H1 (cell line): Measurements from ENCODE around the gene MCC. TPM values are rescaled to one million over a fixed set of nuclear protein-coding genes. Genes with fewer than 3 reads are reported as not detected.

Experiments used
- CTCF ChIA-PET: fragments of 300-600 bp; sonication (Branson Sonifier 250); formaldehyde crosslinking; loops from one replicate; lab custom pipeline; 2021; ENCODE audit not compliant: partially characterized antibody; lab: Charles Lee
- POLR2A ChIA-PET: fragments of 300-600 bp; sonication (Branson Sonifier 250); formaldehyde crosslinking; loops from one replicate; lab custom pipeline; 2021; ENCODE audit warnings: inconsistent platforms; ENCODE audit not compliant: partially characterized antibody; lab: Charles Lee
- DNase-seq, 2 experiments: peaks; one replicate each; pipeline versions ENCODE4 v3.0.0 to v3.0.0-alpha.2; 2010 to 2022; ENCODE audit warnings: low spot score in 2 of 2, low read depth in 1 of 2, mixed read lengths in 1 of 2
- FAIRE-seq: peaks from 2 replicates; lab custom pipeline; 2011; peaks lifted over from hg19 to GRCh38; lab: Jason Lieb, UNC
- H2AFZ ChIP-seq: 2 replicates; pipeline ENCODE4 v1.8.1; 2012; ENCODE audit warnings: low read length, inconsistent platforms
- H2AK5ac ChIP-seq: 2 replicates; pipeline ENCODE4 v1.6.1; 2013; ENCODE audit warnings: low read depth, low read length
- H2BK120ac ChIP-seq: replicated peaks from 2 replicates; pipeline ENCODE3; 2013; ENCODE audit warnings: low read depth, low read length, inconsistent platforms
- H2BK12ac ChIP-seq: 2 replicates; pipeline ENCODE4 v1.6.1; 2013; ENCODE audit warnings: low read depth, low read length
- H2BK15ac ChIP-seq: 2 replicates; pipeline ENCODE4 v1.6.1; 2013; ENCODE audit warnings: low read length
- H2BK20ac ChIP-seq: 2 replicates; pipeline ENCODE4 v1.6.1; 2013; ENCODE audit warnings: low read length
- H2BK5ac ChIP-seq: 2 replicates; pipeline ENCODE4 v1.6.1; 2013; ENCODE audit warnings: low read depth, low read length
- H3K14ac ChIP-seq: 2 replicates; pipeline ENCODE4 v1.6.1; 2013; ENCODE audit warnings: inconsistent platforms; ENCODE audit not compliant: insufficient read length
- H3K18ac ChIP-seq: 2 replicates; pipeline ENCODE4 v1.6.1; 2013; ENCODE audit warnings: low read length; ENCODE audit errors: extremely low read depth
- H3K23ac ChIP-seq: 2 replicates; pipeline ENCODE4 v1.6.1; 2013; ENCODE audit warnings: inconsistent platforms; ENCODE audit not compliant: insufficient read length
- H3K23me2 ChIP-seq: 2 replicates; pipeline ENCODE4 v1.6.1; 2013; ENCODE audit warnings: low read depth, low read length
- H3K27ac ChIP-seq: 2 replicates; pipeline ENCODE4 v1.6.1; 2011; ENCODE audit warnings: low read depth, low read length, inconsistent platforms
- H3K27me3 ChIP-seq, 4 experiments: replicated peaks in 1 of 4; 1 replicate in 1 of 4; 2 replicates in 3 of 4; pipeline versions ENCODE4 v1.6.1 to v1.8.1; 2011 to 2013; ENCODE audit warnings: low read length in 3 of 4, mild to moderate bottlenecking in 3 of 4, inconsistent platforms in 2 of 4, mixed read lengths in 2 of 4, moderate library complexity in 1 of 4; ENCODE audit not compliant: control insufficient read depth in 3 of 4, insufficient read depth in 3 of 4; ENCODE audit errors: extremely low read depth in 1 of 4
- H3K36me3 ChIP-seq, 4 experiments: 2 replicates each; pipeline versions ENCODE4 v1.6.1 to v1.8.1; 2011 to 2013; ENCODE audit warnings: mild to moderate bottlenecking in 4 of 4, low read length in 3 of 4, moderate library complexity in 2 of 4, control low read depth in 1 of 4, inconsistent platforms in 1 of 4; ENCODE audit not compliant: insufficient read depth in 4 of 4, control insufficient read depth in 2 of 4
- H3K4ac ChIP-seq: replicated peaks from 2 replicates; pipeline ENCODE3; 2013; ENCODE audit warnings: low read length, low read depth, mixed read lengths, inconsistent platforms; ENCODE audit not compliant: insufficient read length
- H3K4me1 ChIP-seq, 4 experiments: replicated peaks in 1 of 4; 1 replicate in 1 of 4; 2 replicates in 3 of 4; pipeline versions ENCODE4 v1.6.1 to v1.8.1; 2011 to 2013; ENCODE audit warnings: low read length in 3 of 4, inconsistent platforms in 2 of 4, mixed read lengths in 1 of 4; ENCODE audit not compliant: insufficient read depth in 4 of 4, control insufficient read depth in 3 of 4
- H3K4me2 ChIP-seq, 2 experiments: 2 replicates each; pipeline versions ENCODE4 v1.6.1 to v1.8.1; 2011 to 2013; ENCODE audit warnings: low read depth in 2 of 2, low read length in 2 of 2, control low read depth in 1 of 2, inconsistent platforms in 1 of 2, mild to moderate bottlenecking in 1 of 2; ENCODE audit not compliant: insufficient read depth in 1 of 2
- H3K4me3 ChIP-seq, 4 experiments: fragments of 200-600, 300-600 bp in 1 of 4; sonication (generic), shearing (Covaris generic), sonication (Bioruptor Twin) in 1 of 4; 2 replicates each; pipeline versions ENCODE4 v1.5.1 to v1.8.1; 2011 to 2016; ENCODE audit warnings: low read length in 4 of 4, low read depth in 3 of 4, control low read depth in 2 of 4, inconsistent platforms in 2 of 4, mild to moderate bottlenecking in 2 of 4, mixed read lengths in 1 of 4, moderate library complexity in 1 of 4; ENCODE audit not compliant: insufficient read depth in 2 of 4; ENCODE audit errors: extremely low read depth in 1 of 4
- H3K56ac ChIP-seq: replicated peaks from 2 replicates; pipeline ENCODE3; 2013; ENCODE audit warnings: low read depth, mild to moderate bottlenecking, mixed read lengths, low read length, inconsistent platforms; ENCODE audit not compliant: insufficient read length
- H3K79me1 ChIP-seq: 2 replicates; pipeline ENCODE4 v1.6.1; 2013; ENCODE audit warnings: low read depth, low read length, control low read depth
- H3K79me2 ChIP-seq, 2 experiments: 2 replicates each; pipeline versions ENCODE4 v1.6.1 to v1.8.1; 2012 to 2013; ENCODE audit warnings: low read length in 2 of 2, mild to moderate bottlenecking in 2 of 2, inconsistent platforms in 1 of 2; ENCODE audit not compliant: insufficient read depth in 2 of 2, control insufficient read depth in 1 of 2
- H3K9ac ChIP-seq, 4 experiments: replicated peaks in 1 of 4; 1 replicate in 1 of 4; 2 replicates in 3 of 4; pipeline versions ENCODE4 v1.6.1 to v1.8.1; 2011 to 2013; ENCODE audit warnings: low read depth in 3 of 4, low read length in 3 of 4, control low read depth in 2 of 4, mild to moderate bottlenecking in 2 of 4, moderate library complexity in 2 of 4, inconsistent platforms in 1 of 4; ENCODE audit errors: extremely low read depth in 1 of 4
- H3K9me3 ChIP-seq, 2 experiments: 2 replicates each; pipeline versions ENCODE4 v1.6.1 to v1.8.1; 2012 to 2013; ENCODE audit warnings: mild to moderate bottlenecking in 2 of 2, moderate library complexity in 2 of 2, control low read depth in 1 of 2, inconsistent platforms in 1 of 2, low read depth in 1 of 2, low read length in 1 of 2, mixed read lengths in 1 of 2; ENCODE audit not compliant: insufficient read depth in 2 of 2
- H4K20me1 ChIP-seq, 2 experiments: replicated peaks in 1 of 2; 2 replicates each; pipeline versions ENCODE3 to v1.8.1; 2011 to 2013; ENCODE audit warnings: inconsistent platforms in 2 of 2, low read length in 2 of 2, mild to moderate bottlenecking in 1 of 2; ENCODE audit not compliant: insufficient read depth in 2 of 2, control insufficient read depth in 1 of 2
- H4K5ac ChIP-seq: 2 replicates; pipeline ENCODE4 v1.6.1; 2013; ENCODE audit warnings: low read length, low read depth, mixed read lengths, inconsistent platforms; ENCODE audit not compliant: insufficient read length
- H4K8ac ChIP-seq: 2 replicates; pipeline ENCODE4 v1.8.0; 2013; ENCODE audit warnings: mild to moderate bottlenecking, moderate library complexity, low read length, inconsistent platforms; ENCODE audit not compliant: insufficient read depth; ENCODE audit errors: extremely low read depth
- H4K91ac ChIP-seq: replicated peaks from 2 replicates; pipeline ENCODE3; 2013; ENCODE audit warnings: low read length, mixed read lengths, inconsistent platforms; ENCODE audit not compliant: insufficient read length
- CHD1 ChIP-seq: IDR thresholded peaks from 2 replicates; pipeline ENCODE4 v1.6.1; 2012; ENCODE audit warnings: low read depth, low read length, improper control_type of control experiment
- CHD2 ChIP-seq: IDR thresholded peaks from 2 replicates; pipeline ENCODE4 v1.6.1; 2012; ENCODE audit warnings: low read length, improper control_type of control experiment
- FOSL1 ChIP-seq: IDR thresholded peaks from 2 replicates; pipeline ENCODE4 v1.6.1; 2011; ENCODE audit warnings: mild to moderate bottlenecking, low read depth, low read length, moderate library complexity; ENCODE audit not compliant: insufficient read depth
- JUND ChIP-seq: IDR thresholded peaks from 2 replicates; pipeline ENCODE4 v1.6.1; 2011; ENCODE audit warnings: mild to moderate bottlenecking, improper control_type of control experiment, low read length
- KDM5A ChIP-seq: fragments of 200-600 bp; IDR thresholded peaks from 2 replicates; pipeline ENCODE4 v1.7.1; 2012; ENCODE audit warnings: mild to moderate bottlenecking, low read length, inconsistent platforms, mixed read lengths
- POLR2A ChIP-seq, 2 experiments: IDR thresholded peaks; 1 replicate in 1 of 2; 2 replicates in 1 of 2; pipeline ENCODE4 v1.6.1; 2011; ENCODE audit warnings: low read depth in 2 of 2, low read length in 2 of 2, mild to moderate bottlenecking in 2 of 2; ENCODE audit errors: control extremely low read depth in 1 of 2
- SAP30 ChIP-seq: fragments of 300-600 bp; sonication (generic); IDR thresholded peaks from 2 replicates; pipeline ENCODE4 v1.7.1; 2012; ENCODE audit warnings: low read length, moderate library complexity, mild to moderate bottlenecking, inconsistent platforms; ENCODE audit not compliant: insufficient read depth, insufficient replicate concordance
- SP2 ChIP-seq: IDR thresholded peaks from 2 replicates; pipeline ENCODE4 v1.6.1; 2012; ENCODE audit warnings: mild to moderate bottlenecking, low read length, inconsistent platforms
- WGBS, 2 experiments: shearing (Covaris generic) in 1 of 2; methylation state at CpG; one replicate each; pipeline versions ENCODE4 v1.1.6 to v1.1.7; 2013 to 2015; ENCODE audit warnings: low lambda C conversion rate in 2 of 2, mixed read lengths in 2 of 2, inconsistent platforms in 1 of 2, low coverage in 1 of 2, missing lambda C conversion rate in 1 of 2; ENCODE audit not compliant: insufficient replicate concordance in 2 of 2, insufficient coverage in 1 of 2, insufficient read length in 1 of 2; ENCODE audit errors: extremely low coverage in 1 of 2, missing lambda C conversion rate in 1 of 2; 5-methylcytosine and 5-hydroxymethylcytosine counted together
- polyA plus RNA-seq, 7 experiments: library from polyadenylated mRNA; depleted of rRNA in 3 of 7; stranded (reverse) in 5 of 7; unstranded in 2 of 7; fragments of >200 nt in 5 of 7; fragments of 200-250 nt in 2 of 7; gene quantifications; 1 replicate in 5 of 7; 2 replicates in 1 of 7; 4 replicates in 1 of 7; pipeline versions ENCODE4 v1.2.1 to v1.2.3, GENCODE V29; 2011 to 2013; ENCODE audit warnings: missing spikeins in 2 of 7, mixed read lengths in 2 of 7
- total RNA-seq: library from RNA; stranded (reverse); fragmentation: NEBNext Ultra II Directional; extraction: Animal tissue kit (Norgen Biotek cat#: 25700); gene quantifications from 2 replicates; pipeline ENCODE4 v1.2.1, GENCODE V29; 2021
- TF ChIP-seq, protein P1 (sequence below): IDR thresholded peaks from 2 replicates; pipeline ENCODE4 v1.6.1; 2011; ENCODE audit warnings: low read length, improper control_type of control experiment

Gene MCC
- total and polyA plus RNA-seq, 2 of the 8 experiments (the other 6 are each of a cell fraction or from before 2014, with no cell fraction given): 2.6 to 18.3 TPM

DNA sequence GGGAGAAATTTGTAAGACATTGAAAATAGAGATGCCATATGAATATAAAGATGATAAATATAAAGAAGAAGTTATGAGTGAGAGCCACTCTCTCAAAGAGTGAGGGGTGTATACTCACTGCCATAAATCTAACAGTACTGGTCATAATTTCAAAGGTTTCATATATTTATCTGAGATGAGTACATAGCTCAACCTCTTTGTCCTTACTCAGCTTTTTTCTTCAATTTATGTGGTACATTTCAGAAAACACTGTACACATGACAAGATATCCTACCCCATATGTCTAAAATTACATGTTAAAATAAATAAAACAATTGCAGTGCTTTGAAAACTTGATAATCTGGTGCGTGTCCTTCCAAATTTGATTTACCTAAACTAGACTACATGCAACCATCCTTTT, 5.2 kb upstream of the MCC start:
- Histone ChIP-seq H3K23ac (no peak overlapping the region), H2BK20ac (no peak overlapping the region), H3K56ac (no peak overlapping the region), H3K27me3 (peaks cover 0 to 10% (median 8%) of the 10 kb centered on the region in 4 experiments; a peak in 5 of 7 replicates), H3K9me3 (peaks cover 21 to 23% of the 10 kb centered on the region in 2 experiments), H3K9ac (no peak overlapping the region), H4K91ac (no peak overlapping the region), H3K27ac (no peak overlapping the region), H3K36me3 (no peaks in the 10 kb centered on the region), H4K8ac (no peak overlapping the region), H3K4me2 (no peak overlapping the region), H2AK5ac (no peak overlapping the region), H3K4me3 (no peak overlapping the region), H3K23me2 (peaks cover 1% of the 10 kb centered on the region; the same call in 1 of the 2 replicates), H3K79me2 (no peaks in the 10 kb centered on the region), H4K20me1 (no peaks in the 10 kb centered on the region), H4K5ac (no peak overlapping the region), H3K79me1 (no peaks in the 10 kb centered on the region), H2BK15ac (no peak overlapping the region), H3K4ac (no peak overlapping the region), H3K18ac (no peak overlapping the region), H2AFZ (no peak overlapping the region), H3K14ac (no peak overlapping the region), H2BK5ac (no peak overlapping the region), H2BK12ac (no peak overlapping the region), H2BK120ac (no peak overlapping the region), H3K4me1 (peaks cover 0 to 4% (median 0%) of the 10 kb centered on the region in 4 experiments; a peak in 1 of 7 replicates)
- ChIA-PET CTCF (interaction anchor here (1.0 to 2.1 kb wide), 3 partner anchors 9 to 153 kb away, joined by 3 to 8 read pairs (median 4); no protein-coding TSS in a partner anchor), POLR2A (no interaction called here)
- FAIRE-seq: no peak
- DNase-seq: no peak
- TF ChIP-seq KDM5A (no peak), POLR2A (IDR thresholded peaks at IDR 0.05; ENCODE audit: control extremely low read depth in 1 of 2, low read depth in 2 of 2, low read length in 2 of 2) (no peak), SAP30 (no peak), JUND (no peak), CHD2 (no peak), FOSL1 (no peak), SP2 (no peak), CHD1 (no peak)
- TF ChIP-seq, protein P1, sequence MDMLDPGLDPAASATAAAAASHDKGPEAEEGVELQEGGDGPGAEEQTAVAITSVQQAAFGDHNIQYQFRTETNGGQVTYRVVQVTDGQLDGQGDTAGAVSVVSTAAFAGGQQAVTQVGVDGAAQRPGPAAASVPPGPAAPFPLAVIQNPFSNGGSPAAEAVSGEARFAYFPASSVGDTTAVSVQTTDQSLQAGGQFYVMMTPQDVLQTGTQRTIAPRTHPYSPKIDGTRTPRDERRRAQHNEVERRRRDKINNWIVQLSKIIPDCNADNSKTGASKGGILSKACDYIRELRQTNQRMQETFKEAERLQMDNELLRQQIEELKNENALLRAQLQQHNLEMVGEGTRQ: no peak
- WGBS, 2 experiments: 83% methylated on average over 1 of the region's 1 CpG; no CpG with 5 or more reads in 1 of the 2 experiments
